NB4 (cell line): ENCODE measurements around the gene PPFIA2.

ENCODE experiments used
- CTCF ChIP-seq: IDR thresholded peaks from one replicate; pipeline ENCODE4 v1.5.1; 2012; ENCODE audit warnings: low read depth, low read length
- MAX ChIP-seq: IDR thresholded peaks from 2 replicates; pipeline ENCODE4 v1.6.1; 2011; ENCODE audit warnings: low read depth, low read length
- MYC ChIP-seq: IDR thresholded peaks from 2 replicates; pipeline ENCODE4 v1.6.1; 2011; ENCODE audit warnings: low read depth, low read length
- POLR2A ChIP-seq: IDR thresholded peaks from 2 replicates; pipeline ENCODE4 v1.6.1; 2011; ENCODE audit warnings: mild to moderate bottlenecking; ENCODE audit not compliant: insufficient read length; ENCODE audit errors: extremely low read depth

GRCh38 chr12:81314903-81315531 lies 444.1 kb downstream of the PPFIA2 start:
- no peak for TF ChIP-seq POLR2A
- TF ChIP-seq CTCF, result no peak
- no peak for TF ChIP-seq MAX
- no peak for TF ChIP-seq MYC
